Activated CD4-positive, alpha-beta T cell treated with anti-CD3 and anti-CD28 coated beads, Interleukin-2, amount 50 U/mL, for 24 hours (primary cell): Measurements from ENCODE around the gene PIK3C2B.
"Not testable (repeated sequence)": the region's sequence is repeated elsewhere in the genome, so short reads cannot be mapped to it uniquely, and the experiment has no call there.

Experiments
- DNase-seq, 2 donors: peaks; one replicate each; pipeline ENCODE4 v3.0.0-alpha.2; 2020; ENCODE audit warnings: low read depth in 1 of 2, low spot score in 1 of 2

The PIK3C2B gene, protein sequence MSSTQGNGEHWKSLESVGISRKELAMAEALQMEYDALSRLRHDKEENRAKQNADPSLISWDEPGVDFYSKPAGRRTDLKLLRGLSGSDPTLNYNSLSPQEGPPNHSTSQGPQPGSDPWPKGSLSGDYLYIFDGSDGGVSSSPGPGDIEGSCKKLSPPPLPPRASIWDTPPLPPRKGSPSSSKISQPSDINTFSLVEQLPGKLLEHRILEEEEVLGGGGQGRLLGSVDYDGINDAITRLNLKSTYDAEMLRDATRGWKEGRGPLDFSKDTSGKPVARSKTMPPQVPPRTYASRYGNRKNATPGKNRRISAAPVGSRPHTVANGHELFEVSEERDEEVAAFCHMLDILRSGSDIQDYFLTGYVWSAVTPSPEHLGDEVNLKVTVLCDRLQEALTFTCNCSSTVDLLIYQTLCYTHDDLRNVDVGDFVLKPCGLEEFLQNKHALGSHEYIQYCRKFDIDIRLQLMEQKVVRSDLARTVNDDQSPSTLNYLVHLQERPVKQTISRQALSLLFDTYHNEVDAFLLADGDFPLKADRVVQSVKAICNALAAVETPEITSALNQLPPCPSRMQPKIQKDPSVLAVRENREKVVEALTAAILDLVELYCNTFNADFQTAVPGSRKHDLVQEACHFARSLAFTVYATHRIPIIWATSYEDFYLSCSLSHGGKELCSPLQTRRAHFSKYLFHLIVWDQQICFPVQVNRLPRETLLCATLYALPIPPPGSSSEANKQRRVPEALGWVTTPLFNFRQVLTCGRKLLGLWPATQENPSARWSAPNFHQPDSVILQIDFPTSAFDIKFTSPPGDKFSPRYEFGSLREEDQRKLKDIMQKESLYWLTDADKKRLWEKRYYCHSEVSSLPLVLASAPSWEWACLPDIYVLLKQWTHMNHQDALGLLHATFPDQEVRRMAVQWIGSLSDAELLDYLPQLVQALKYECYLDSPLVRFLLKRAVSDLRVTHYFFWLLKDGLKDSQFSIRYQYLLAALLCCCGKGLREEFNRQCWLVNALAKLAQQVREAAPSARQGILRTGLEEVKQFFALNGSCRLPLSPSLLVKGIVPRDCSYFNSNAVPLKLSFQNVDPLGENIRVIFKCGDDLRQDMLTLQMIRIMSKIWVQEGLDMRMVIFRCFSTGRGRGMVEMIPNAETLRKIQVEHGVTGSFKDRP (N-terminal part only)

DNA sequence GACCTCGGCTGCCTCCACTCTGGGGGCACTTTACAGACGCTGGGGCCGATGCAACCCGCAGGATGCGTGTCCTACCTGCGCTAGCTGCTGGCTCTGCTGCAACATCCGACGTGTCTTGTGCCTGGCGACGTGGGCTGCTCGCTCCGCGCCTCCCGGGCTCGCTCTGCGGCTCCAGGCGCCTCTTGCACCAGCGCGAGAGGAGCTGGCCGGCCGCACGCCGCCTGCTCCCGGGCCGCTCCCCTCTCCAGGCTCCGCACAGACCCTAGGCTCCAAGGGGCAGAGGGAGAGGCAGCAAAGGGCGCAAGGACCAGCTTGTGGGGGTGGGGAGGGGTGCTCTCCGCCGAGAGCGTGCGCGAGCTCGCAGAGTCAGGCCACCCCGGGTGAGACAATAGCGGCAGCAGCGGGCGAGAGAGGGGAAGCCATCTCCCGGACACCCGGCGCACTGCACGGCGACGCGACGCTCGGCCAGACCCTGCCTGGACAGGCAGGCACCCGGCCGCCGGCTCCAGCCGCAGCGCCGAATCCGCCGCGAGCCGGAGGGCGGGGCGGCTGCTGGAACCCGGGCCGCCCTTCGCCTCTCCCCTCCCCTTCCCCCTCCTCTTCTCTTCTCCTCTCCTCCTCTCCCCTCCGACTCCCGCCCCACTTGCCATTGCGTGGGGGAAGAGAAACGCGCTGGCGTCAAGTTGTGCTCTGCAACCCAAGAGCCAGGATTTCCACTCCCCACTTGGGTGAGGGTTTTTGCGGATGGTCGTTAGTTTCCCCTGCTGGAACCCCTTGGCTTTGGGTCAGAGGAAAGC lies at the start of gene PIK3C2B:
PIK3C2B (minus strand) TSS at position 525 of the 797 bp plus-strand sequence. CDS start 25,003 bp downstream, outside the sequence.
- DNase-seq: peak; percentile 49 to 62

DNA sequence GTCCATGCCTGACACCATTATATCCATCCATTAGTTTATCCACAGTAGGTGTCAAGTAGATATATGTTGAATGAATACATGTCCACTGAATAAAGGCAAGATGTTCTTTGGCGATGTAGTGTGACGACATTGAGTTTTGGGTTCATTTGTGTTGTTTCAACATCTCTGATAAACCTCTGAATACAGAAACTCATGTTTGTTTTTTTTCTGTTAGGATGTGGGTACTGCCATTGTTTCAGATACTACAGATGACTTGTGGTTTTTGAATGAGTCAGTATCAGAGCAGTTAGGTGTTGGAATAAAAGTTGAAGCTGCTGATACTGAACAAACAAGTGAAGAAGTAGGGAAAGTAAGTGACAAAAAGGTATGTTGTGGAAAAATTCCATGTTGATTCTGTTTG lies 49.7 kb upstream of the PIK3C2B start:
- no peak for DNase-seq

DNA sequence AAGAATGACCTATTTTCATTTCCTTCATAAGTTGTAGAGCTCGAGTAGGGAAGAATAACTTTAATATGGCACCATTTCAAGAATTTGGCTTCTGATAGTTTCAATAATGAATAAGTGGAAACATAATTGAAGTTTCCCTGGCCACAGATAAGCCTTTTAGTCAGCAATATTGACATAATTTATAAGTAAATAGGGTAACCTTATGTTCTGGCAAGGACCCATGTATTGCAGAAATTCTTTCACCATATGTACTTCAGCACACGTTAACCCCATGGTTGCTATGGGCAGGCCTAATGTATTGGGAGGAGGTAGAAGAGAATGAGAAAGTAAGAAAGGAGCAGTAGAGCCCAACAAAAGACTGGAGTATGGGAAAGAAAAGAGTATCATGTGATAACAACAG lies 47.0 kb upstream of the PIK3C2B start:
- DNase-seq: no peak

DNA sequence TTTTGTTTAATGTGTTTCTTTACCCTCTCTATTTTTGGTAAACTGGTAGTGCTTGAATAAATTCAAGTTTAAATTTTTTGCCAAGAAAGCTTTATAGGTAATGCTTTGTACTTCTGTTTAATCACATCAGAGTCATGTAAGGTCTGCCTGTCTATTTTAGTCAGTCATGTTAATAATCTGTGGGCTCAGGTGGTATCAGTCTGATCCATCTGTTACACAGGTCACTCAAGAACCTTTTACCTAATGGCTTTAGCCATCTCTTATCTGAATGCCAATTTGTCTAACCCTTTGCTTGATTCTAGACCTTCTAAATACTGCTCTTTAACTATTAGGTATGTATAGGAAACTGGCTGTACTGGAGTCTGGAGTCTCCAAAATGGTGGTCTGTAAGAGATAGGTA lies 38.2 kb upstream of the PIK3C2B start:
- DNase-seq: no peak

DNA sequence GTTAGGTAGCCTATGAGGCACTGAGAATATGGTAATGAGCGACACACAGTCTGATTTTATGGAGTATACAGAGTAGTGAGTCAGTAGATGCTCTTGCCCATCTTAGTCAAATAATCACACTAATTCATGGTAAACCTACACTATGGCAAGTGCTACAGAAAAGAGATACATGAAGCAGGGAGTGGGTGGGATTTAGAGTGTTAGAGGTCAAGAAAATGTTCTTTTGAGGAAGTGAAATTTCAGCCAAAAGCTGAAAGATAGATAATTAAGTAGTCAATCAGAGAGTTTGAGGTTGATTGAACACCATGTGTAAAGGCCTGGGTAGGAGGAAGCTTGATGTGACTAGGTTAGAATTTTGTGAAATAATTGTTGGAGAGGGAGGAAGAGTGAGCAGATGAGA lies 36.3 kb upstream of the PIK3C2B start:
- no peak for DNase-seq

DNA sequence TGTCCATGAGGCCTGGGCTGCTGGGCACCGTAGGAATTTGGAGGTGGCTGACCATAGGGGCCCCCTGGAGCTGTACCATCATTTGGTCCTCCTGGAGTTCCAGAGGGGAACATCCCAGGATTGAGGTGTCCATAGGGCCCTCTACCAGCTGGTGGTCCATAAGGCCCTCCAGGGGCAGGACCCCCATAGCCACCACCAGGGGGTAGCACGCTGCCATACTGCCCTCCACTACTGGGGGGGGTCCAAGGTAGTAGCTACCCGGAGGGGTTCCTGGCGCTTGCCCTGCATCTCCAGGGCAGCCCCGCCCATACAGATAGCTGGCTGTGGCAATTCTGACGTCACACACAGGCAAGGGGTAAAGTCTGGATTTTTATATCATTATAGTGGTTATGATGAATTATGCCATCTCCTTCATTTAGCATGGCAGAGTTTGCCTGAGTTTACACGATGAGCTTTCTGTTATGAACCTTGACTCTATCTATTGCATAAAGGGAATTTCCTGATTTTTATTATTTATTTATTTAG lies 34.8 kb upstream of the PIK3C2B start:
- DNase-seq: no peak

DNA sequence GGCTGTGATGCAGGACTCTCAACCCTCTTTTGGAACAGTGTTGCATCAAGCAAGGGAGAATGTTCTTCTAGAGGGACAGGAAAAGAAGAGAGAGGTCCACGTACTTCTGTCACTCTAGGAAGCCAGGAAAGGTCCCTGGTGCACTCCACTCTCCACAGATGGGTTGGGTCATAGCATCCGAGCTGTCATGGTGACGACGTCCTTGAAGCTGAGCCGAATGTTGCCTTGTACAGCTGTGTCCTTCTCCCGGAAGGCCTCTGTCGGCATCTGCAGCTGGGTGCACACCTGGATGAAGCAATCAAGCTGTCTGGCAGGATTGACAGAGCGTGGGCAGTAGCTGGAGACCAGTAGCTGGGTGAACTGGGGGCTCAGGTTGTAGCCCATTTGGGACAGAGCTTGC lies 34.1 kb upstream of the PIK3C2B start:
- no peak for DNase-seq

DNA sequence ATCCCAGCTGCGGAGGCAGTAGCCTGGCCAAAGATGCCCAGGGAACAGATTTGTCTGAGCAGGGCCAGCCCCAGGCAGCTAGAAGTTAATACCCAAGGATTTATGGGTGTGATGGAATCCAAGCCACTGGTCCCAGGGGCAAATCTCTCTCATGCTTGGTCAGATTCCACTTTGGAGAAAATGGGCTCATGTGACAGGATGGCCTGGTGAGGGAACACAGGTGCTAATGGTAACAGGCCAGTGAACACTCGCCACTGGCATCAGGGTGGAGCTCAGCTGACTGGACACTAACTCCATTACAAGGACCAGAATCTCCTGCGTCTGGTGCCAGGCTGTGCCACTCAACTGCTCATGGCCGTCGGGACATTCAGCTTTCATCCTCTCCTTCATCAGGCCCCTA lies 33.6 kb upstream of the PIK3C2B start:
- DNase-seq: no peak

DNA sequence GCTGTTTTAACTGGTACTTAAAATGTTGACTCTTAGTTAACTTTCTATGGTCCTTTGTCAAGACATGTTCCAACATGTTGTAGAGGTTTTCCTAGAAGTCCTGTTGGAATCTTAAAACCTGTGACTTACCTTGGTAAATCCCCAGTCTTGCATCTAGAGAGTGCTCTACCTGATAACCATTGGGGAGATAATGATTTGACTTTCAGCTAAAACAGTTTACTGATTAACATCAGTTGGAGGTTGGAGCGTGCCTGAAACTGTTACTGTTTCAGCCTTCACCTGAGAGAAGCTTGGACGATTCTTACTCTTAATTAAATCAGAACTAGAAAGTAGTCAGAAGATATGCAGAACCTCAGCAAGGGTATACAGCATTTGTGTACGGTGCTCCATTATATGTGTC lies 30.4 kb upstream of the PIK3C2B start:
- DNase-seq: no peak

DNA sequence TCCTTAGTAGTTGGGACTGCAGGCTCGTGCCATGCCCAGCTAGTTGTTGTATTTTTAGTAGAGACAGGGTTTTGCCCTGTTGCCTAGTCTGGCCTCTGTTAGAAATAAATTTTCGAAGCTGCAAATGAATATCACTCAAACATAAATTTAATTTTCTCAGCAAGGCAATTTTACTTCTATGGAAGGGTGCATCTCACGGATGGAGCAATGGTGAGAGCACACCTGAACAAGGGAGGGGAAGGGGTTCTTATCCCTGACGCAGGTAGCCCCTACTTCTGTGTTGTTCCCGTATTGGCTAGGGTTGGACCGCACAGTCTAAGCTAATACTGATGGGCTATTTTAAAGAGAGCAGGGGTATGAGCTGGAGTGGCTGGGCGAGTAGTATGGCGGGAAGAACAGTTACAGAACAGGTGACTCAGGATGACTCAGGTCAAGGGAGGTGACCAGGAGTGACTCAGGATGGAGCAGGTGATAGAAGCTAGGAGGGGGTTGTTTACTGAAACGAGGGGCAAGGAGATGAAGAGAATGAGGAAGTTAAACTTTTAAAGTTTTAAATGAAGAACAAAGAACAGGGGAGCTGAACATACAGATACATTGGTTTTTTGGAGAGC lies 29.1 kb upstream of the PIK3C2B start:
- no peak for DNase-seq

DNA sequence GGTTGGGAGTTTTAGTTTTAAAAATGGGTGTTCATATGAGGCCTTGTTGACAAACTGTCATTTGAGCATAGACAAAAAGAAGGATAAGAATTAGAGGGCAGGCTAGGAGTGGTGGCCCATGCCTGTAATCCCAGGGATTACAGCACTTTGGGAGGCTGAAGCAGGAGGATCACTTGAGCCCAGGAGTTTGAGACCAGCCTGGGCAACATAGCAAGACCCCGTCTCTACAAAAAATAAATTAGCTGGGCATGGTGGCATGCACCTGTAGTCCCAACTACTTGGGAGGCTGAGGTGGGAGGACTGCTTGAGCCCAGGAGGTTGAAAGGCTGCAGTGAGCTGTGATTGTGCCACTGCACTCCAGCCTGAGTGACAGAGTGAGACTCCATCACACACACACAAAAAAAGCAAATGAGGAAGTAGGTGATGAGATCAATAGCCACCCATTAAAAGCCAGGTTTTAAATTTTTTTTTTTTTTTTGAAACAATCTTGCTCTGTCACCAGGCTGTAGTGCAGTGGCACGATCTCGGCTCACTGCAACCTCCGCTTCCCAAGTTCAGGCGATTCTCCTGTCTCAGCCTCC lies 27.4 kb upstream of the PIK3C2B start:
- DNase-seq: not testable (repeated sequence)

DNA sequence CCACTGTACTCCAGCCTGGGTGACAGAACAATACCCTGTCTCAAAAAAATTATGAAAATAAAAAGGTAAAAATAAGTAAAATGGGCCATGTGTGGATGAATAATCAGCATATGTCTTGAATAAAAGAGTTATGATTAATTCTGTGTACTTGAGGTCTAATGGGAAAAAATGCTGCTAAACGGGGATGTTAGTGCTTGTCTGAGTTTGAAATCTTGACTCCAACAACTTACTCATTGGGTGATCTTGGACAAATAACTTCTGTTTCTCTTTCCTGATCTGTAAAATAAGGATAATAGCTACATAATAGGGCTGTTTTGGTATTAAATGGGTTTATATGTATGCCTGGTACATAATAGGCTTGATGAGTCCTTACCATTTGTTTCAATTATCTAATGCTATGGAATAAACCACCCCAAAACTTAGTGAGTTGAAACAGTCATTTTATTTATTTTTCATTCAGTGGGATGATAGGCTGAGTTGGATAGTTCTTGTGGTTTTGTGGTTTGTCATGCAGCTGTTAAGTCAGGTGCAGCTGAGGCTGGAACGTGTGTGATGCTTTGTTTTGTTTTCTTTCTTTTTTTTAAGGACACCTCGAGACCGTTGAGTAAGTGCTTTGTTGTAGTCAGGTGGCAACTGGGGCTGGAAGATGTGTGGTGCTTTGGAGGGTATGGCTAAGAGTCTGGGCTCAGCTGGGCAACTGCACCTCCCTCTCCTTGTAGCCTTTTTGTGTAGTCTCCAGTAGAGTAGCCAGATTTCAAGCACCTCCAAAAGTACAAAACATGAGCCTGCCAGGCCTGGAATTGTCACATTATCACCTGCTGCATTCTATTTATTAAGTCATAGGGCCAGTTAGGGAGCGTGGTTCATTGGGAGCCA lies 26.5 kb upstream of the PIK3C2B start:
- peak in 1 of 2 donors; percentile 55 for DNase-seq

DNA sequence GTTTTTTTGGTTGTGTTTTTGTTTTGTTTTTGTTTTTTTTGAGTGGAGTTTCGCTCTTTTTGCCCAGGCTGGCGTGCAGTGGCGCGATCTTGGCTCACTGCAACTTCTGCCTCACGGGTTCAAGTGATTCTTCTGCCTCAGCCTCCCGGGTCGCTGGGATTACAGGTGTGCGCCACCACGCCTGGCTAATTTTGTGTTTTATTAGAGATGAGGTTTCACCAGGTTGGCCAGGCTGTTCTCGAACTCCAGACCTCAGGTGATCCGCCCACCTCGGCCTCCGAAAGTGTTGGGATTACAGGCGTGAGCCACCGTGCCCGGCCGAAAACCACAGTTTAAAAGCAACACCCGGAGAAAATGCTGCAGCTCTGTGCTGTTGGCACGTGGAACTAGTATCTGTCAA lies 22.8 kb upstream of the PIK3C2B start:
- DNase-seq: not testable (repeated sequence)

DNA sequence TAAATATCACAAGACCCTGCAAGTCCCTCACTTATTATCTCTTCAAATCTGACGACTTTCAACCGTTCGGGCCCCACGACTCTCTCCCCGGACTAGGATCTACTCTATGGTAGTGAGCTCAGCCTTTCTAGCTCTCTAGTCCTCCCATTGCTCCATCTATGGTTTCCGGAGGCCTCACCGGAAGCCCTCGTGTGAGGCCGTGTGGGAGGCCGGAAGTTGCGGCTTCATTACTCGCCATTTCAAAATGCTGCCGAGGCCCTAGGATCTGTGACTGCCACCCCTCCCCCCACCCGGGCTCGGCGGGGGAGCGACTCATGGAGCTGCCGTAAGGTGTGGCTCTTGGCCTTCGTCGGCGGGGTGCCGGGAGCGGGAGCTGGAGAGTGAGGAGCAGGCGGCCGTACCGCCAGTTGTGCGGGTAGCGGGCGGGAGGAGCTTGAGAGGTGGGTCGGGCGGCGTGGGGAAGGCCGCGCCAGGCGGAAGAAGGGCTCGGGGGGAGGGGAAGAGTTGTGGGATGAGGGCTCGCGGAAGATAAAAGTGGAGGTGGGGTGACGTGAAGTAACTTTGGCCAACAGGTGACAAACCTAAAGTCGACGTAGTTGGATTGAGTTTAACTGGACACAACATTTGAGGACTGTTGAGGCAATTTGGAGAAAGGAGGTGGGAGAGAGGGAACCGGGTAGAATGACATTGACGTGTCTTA lies 21.7 kb upstream of the PIK3C2B start, which contains the start of gene MDM4:
MDM4 (plus strand) TSS at position 227 of the 700 bp plus-strand sequence. CDS start 9,113 bp downstream, outside the sequence.
- DNase-seq: peak; percentile 89 to 93

DNA sequence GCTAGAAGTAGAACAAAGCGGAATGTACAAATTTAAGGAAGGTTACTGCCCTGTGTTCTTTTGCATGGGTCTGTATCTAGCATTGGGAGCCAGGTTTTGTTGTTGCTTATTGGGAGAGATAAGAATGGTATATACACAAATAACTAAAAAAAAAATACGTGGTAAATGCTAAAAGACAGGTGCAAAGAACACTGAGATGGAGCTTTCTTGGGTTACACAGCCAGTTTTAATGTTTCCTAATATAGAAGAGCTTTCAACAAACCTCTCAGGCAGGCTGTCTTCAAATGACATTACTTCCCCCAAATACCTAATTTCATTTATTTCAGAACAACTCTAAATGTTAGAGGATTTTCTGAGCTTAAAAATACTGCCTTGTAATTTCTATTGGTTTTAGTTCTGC lies 20.2 kb upstream of the PIK3C2B start:
- no peak for DNase-seq

DNA sequence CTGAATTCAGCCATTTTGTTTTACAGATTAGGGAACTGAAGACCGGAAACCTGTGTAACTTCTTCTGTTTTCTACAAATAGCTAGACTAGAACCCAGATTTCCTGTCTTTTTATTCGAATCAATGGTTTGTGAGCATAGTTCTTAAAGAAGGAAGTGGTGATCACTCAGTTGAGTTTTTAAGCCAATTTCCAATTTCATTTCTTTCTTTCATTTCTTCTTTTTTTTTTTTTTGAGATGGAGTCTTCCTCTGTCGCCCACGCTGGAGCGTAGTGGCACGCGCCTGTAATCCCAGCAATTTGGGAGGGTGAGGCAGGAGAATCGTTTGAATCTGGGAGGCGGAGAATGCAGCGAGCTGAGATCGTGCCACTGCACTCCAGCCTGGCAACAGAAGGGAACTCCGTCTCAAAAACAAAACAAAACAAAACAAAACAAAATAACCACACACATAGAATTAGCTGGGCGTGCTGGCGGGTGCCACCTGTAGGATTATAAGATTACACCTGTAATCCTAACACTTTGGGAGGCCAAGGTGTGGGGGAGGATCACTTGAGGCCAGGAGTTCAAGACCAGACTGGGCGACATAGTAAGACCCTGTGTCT lies 18.6 kb upstream of the PIK3C2B start:
- no peak for DNase-seq

DNA sequence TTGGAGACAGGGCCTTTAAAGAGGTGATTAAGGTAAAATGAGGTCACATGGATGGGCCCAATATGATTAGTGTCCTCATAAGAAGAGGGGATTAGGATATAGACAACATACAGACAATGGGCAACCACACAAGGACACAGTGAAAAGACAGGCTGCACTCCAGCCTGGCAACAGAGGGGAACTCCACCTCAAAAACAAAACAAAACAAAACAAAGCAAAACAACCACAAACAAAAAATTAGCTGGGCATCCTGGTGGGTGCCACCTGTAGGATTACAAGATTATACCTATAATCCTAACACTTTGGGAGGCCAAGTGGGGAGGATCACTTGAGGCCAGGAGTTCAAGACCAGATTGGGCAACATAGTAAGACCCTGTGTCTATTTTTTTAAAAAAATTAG lies 16.8 kb upstream of the PIK3C2B start:
- DNase-seq: no peak
